T-helper 2 cell (primary cell): ENCODE results near the gene EDEM3.

Experiments used
- DNase-seq, 5 experiments: peaks; one replicate each; pipeline versions ENCODE4 v3.0.0 to v3.0.0-alpha.2; 2012 to 2022

Gene EDEM3

DNA sequence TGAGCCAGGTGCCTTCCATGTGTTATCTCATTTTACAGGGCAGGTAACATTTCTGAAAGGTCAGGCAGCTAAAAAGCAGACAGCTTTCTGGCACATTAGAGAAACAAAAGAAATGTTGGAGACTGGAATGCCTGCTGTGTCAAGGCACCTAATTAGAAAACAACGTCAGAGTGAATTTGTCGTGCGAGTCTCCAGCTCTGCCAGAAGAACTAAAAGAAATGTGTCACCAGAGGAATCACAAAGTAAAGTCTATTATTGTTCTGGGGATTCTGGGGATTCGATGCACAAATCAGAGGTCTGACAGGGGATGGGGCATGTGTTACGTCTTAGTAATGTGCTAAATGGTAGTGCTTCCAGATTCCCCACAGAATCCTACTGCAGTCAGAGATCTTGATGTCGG, 89.3 kb downstream of the EDEM3 start:
- no peak for DNase-seq

DNA sequence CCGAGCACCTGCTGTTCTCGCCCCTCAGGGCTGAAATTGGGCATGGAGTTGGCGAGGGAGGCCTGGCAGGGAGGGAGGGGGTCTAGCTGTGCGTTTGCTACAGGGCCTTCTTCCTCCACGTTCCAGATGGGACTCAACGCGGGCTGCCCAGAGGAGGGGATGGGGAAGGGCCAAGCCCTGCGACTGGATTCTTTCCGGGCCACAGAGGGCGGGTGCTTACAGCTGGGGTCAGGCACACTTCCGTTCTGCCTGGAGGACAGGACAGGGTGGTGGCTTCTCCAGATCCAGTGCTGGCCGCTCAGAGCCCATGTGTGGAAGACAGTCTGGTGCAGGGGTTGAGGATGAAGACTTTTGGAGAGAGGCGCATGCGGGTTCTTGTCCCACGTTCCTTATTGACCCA, 90.0 kb downstream of the EDEM3 start:
- DNase-seq, result no peak

DNA sequence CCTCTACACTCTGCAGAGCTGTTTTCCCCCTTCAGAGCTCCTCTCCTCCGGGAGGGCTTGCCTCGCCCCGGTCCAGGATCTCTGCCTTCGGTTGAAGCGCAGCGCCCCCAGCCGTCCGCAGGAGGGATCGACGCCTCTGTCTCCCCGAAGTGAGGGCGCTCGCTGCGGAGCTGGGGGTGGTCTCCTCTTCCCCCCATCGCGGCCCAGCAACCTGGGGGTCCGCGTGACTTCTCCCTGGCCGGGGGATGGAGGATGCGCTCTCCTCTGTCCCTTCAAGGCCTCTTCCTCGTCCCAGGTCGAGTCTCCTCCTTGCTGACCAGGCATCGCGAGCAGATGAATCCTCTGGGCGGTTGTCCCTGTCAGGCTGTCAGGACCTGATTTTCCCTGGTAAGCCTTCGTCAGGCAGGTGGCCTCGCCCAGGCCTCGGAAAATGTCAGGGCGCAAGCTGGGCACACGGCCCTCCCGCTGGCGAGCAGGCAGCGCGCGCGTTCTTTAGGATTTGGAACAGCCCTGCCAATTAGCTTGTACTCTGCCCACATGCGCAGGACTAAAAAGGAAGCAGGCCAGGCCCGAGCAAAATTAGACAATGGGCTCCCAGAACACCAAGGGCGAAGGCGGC, 90.5 kb downstream of the EDEM3 start:
- DNase-seq, result peak in 4 of 5 experiments; percentile 4 to 59 (median 10)

DNA sequence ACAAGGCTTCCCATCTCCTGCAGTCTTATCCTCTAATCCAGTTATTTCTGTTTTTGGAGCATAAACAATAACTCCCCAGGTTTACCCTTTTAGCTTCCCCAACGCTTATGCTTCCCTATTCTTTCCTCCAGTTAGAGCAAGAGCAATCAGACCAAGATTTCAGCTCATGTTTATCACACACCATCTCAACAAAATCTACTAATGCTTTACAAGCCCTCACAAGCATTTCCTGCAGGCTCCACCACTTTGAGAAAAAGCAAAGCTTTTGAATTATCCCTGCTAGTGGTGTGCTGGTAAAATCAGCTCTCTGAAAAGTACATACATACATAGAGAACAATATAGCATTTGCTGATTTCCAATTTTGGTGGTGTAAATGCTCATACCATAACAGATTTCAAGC, 92.9 kb downstream of the EDEM3 start:
- DNase-seq, result peak in 1 of 5 experiments; percentile 68

DNA sequence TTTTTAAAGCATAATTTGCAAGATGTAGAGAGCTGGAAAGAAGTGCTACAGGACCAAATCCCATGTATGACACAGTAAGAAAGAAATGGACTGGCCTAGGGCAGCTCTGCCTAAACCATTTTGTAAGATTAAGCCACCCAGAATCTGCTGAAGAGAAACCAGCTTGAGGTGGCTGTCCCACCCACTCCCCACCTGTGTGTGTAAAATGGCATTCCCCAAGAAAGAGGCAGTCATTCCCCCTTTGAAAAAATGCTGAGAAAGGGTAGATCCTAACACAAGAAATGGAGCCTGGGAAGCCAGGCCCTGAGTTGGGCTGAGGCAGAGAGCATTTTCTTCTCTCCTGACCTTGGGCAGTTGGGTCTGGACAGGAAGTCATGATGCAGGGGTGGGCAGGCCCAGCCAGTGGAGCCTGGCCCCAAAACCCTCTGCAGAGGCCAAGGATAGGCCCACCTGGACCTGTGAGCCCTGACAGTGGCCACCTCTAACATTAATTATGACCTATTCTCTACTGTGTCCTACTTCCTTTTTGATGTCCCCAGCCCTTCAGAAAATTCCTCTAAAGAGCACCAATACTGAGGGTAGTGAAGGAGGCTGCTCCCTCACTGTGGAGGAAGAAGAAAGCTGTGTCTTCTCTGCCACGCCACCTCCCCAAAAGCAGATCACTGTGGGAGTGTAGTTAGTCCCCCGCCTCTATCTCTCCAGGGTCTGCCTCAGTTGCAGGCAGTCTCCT, 94.0 kb downstream of the EDEM3 start:
- no peak for DNase-seq

DNA sequence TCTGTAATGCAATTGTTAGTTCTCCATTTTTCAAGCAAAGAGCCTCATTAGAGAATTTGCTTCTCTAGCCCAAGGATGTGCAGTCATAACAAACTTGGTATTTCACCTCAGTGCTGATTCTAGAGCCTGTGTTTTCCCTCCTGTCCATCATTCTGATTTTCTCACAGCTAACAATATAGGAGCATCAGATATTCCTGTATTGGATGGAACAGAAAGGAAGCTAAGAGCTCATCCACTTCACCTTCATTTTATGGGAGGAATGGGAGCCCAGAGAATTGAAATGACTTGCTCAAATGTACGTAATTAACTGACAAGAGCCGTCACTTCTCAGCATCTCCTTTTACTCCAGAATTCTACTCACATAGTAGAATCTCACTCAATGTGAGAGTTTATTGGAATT, 96.6 kb downstream of the EDEM3 start:
- no peak for DNase-seq

DNA sequence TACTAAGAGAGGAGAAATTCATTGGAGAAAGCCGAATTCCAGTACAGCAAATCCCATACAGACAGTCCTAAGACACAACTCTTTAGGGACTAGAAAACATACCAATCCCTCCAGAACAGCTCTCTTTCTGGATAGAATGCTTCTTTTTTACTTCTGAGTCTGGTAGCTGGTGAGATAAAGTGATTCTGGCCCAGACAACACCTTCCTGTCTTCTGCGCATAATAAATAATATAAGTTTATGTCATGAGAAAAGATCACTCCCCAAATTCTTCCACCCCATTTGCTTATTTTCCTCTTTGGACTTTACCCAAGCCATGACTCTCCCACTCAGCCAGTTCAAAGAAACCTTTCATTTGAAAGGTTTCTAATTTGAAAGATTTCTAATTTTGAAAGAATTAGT, 98.4 kb downstream of the EDEM3 start:
- DNase-seq, result no peak

DNA sequence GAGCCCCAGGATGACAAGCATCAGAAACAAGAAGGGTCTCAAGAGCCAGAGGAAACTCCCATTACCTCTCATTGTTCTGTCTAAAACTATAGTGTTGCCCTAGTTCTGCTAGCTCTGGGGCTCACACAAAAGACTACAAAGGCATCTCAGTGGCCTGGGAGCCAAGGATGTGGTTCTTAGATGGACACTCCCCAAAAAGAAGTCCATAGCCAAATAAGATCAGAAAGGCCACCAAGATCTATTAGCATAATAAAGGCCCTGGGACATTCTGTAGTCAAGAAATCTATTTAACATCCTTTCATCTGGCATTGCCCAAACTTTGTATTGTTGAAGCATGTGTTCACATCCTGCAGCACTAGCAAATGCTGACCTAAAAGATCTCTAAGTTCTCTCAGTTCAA, 99.5 kb downstream of the EDEM3 start:
- no peak for DNase-seq

DNA sequence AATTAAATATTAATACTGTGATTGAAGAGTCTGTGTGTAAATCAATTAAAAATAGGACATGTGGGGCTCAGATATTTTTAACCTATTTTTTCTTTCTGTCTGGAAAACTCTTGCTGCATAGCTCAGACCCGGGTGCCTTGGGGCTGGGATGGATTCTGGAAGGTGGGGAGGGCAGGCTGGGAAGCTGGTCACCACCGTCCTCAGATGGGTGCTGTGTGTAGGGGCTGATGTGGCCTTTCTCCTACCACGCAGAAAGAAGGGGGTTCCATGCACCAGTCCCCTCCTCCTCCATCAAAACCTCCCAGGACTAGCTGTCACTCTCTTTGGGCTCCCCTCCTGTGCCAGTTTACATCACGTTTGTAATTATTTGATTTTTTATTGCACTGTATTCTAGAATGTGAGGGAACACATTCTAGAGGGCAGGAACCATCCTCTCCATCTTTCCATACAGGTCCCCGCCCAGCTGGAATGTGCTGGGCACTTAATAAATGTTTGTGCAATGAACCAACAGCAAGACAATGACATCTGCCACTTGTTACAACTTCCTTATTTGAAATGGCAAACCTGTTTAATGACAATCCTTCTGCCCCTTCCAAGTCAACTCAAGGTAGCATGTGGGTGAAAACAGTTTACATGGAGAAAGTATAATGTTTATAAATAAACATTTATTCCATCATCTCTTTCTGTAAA, 104.3 kb downstream of the EDEM3 start:
- DNase-seq, result no peak

DNA sequence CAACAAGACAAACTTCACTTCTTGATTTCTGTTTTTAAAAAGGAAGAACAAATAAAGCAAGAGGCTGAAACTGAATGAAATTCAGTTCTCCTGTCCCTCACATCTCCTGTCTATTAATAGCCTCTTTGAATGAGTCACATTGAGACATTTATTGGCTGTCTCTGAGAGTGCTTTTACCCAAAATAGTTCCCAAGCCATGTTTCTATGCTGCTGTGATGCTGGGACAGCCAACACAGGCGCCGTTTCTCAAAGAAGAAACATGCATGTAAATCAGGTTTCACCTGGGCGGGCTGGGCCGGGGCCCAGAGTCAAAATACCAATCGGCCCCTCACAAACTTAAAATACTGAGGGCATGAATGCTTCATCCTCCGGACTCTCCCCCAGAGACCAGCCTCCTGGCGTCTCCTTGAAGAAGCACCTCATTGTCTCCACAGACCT, 105.2 kb downstream of the EDEM3 start:
- DNase-seq, result no peak

DNA sequence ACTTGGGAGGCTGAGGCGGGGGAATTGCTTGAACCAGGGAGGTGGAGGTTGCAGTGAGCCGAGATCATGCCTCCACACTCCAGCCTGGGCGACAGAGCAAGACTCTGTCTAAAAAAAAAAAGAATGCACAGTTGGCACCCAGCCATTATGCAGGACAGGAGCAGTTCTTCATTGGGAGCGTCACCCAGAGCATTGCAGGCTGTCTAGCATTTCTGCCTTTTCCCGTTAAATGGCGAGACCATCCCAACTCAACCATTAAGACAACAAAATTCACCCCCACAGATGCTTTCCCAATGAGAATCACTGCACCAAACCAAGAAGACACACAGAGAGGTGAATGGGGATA, 105.8 kb downstream of the EDEM3 start:
- no peak for DNase-seq

DNA sequence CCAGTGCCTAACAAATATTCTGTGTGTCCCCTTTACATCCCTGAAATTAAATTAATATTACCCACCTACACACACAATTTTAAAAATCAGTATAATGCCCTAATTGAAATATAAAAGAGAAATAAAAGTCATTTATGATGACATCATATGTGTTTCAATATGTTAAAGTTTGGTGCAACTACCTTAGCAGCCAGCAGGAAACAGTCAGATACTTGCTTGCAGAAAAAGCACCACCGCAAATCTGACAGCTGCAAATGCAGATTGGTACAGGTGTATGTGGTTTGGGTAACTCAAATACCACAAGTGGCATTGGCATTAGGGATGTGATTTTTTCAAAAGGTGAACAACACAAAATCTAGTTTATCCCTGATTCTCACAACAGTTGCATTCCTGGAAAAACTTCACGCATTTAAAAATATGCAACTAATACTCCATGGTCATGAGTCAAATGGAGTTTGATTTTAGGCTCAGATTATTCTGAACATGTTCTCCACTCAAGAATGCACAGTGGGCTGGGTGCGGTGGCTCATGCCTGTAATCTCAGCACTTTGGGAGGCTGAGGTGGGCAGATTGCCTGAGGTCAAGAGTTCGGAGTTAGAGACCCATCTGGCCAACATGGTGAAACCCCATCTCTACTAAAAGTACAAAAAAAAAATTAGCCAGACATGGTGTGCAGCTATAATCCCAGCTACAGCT, 106.3 kb downstream of the EDEM3 start:
- peak in 1 of 5 experiments; percentile 24 for DNase-seq

DNA sequence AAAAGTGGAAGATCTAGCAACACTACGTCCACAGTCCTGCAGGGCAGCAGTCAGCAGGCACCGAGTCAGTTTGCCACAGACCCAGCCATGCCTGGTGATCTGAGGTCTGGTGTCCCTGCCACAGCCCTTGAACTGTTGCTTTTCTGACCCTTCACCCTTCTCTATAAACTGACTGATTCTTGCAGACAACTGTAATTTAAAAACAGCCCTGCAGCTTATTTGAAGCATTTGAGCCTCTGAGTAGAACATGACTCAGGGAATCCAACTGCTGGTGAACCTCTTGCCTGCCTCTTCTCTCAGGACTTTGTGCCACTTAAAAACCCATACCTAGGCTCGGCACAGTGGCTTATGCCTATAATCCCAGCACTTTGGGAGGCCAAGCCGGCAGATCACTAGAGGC, 107.2 kb downstream of the EDEM3 start:
- no peak for DNase-seq

DNA sequence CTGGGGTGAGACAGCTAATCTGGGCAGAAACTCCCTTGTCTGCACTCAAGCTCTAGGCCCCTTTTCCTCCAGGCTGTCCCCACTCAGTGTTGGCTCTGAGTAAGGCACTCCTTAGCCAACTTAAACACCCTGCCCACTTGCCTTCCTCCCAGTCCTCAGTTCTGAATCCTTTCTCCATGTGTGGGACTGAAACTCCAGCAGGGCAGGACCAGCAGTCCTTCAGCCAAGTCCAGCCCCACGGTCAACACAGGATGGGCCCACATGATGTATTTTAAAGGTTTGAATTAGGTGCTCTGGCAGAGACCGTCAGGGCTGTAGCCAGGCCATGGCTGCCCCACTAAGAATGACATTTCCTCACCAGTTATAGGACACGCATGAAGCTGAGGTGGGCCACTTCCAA, 107.8 kb downstream of the EDEM3 start:
- DNase-seq, result no peak

DNA sequence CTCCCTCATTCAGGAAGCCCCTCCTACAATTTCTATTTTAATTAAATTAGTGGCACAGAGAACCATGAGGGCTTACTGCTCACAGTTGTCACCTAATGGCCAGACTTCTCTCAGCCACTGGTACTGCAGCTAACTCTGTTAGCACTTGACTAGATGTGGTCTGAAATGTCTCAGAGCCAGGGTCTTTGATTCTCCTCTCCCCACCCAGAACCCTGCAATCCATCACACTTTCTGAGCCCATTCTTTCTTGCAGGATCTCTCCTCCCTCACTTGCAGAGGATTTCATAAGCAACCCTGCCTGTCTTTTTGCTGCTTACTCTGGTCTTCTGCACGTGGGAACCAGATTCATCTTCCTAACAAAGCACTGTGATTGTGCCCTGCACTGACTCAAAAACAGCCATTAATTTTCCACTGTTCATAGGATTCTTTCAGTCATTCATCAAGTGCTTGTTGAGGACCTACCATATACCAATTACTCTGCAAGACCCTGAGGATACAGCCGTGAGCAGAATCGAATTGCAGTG, 108.4 kb downstream of the EDEM3 start:
- DNase-seq, result no peak

DNA sequence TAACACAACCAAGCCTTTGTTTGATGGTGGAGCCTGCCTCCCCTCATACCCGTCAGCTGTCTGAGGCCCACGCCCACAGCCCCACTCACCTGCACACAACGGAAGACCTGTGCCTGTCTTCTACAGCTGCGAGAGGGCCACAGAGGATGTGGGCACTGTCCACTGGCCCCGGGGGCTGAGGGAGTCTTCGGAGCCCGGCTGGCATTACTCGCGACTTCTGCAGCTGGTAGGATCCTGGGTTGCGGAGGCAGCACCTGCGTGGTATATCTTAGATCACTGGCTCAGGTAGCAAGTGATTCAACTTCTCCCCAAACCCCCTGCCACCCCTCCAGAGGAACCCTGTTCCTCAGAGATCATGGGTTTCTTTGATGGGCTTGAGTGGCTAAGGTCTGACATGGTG, 109.9 kb downstream of the EDEM3 start:
- DNase-seq, result no peak

DNA sequence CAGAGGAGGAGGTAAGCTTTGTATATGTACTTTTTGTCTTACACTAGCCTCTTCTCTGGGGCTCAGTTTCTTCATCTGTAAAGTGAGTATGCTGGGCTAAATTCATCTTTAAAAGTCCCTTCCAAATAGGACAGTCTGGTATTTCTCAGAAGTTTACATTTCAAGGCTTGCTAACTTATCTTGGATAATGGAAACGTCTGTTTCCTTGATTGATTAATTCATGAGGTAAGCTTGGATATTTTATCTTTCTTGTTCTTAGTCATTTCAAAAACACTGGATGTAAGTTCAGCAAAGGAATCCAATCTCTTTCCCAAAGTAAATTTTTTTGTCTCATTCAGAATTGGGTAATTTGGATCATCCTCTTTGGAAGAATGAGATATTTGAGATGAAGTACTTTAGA, 111.0 kb downstream of the EDEM3 start:
- DNase-seq, result no peak

DNA sequence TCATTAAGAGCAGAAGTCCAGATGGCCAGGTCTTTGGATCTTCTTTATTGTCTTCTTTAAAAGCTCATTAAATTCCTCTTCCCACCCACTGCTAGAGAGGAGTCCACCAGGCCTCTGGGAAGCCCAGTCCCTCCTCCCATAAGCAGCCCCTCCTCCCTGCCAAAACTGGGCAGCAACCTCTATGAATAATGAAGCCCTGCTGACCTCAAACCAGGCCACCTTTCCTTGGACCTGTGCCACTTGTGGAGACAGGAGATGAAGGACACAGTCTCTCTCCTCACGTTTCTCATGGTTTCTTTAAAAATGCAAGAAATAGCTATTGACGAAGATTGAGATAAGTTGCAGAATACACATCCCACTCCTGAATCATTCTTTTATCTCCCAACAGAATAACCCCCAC, 112.8 kb downstream of the EDEM3 start:
- no peak for DNase-seq

DNA sequence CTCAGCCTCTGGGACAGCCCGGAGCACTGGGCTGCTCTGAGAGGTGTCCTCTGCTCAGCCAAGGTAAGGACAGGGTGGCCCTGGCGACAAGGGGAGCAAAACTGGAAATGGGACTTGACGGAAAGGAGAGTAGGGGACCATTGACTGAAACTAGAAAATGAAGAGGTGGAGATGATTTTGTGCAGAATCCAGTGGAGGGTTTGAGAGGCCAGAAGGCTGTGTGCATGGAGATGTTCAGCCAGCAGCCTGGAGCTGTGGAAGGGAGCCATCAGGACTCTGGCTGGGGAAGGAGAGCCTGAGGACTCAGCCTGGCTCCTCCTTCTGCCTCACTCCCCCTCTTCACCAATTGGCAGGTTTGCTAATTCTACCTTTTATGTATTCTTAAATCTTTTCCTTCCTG, 114.2 kb downstream of the EDEM3 start:
- no peak for DNase-seq
